ENCODE results near the gene MSANTD3. TPM values are rescaled to one million over a fixed set of nuclear protein-coding genes. Genes with fewer than 3 reads are reported as not detected.
A peak's percentile ranks its signal among the peaks of the same experiment; 100 is the strongest.

MSANTD3 gene
- total and polyA plus RNA-seq, 9 of the 15 experiments (the other 6 are each of a cell fraction or from before 2014, with no cell fraction given), result 9.4 to 28.7 (median 22.3) TPM

DNA sequence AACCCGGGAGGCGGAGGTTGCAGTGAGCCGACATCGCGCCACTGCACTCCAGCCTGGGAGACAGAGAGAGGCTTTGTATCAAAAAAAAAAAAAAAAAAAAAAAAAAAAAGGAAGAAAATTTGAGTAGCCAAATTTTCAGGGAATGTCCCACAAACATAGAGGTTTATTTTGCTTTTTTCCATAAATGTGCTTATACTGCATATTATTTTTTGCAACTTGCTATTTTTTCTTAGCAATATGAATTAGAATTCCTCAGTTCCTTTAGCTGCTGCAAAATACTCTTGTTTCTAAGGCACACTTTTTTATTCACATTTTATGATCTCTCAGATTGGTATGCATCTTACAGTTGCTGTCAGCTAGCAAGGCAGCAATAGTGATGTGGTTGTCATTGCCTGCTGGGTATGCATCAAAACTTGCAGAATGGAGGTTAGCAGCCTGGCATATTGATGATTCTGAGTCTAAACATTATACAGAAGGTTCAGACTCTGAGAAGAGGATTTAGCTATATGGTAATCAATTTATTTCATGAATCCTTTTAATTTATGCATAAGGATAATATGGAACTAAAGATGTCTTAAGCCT is 13.0 kb upstream of the MSANTD3 start (continued):
- TF ChIP-seq, protein P1, sequence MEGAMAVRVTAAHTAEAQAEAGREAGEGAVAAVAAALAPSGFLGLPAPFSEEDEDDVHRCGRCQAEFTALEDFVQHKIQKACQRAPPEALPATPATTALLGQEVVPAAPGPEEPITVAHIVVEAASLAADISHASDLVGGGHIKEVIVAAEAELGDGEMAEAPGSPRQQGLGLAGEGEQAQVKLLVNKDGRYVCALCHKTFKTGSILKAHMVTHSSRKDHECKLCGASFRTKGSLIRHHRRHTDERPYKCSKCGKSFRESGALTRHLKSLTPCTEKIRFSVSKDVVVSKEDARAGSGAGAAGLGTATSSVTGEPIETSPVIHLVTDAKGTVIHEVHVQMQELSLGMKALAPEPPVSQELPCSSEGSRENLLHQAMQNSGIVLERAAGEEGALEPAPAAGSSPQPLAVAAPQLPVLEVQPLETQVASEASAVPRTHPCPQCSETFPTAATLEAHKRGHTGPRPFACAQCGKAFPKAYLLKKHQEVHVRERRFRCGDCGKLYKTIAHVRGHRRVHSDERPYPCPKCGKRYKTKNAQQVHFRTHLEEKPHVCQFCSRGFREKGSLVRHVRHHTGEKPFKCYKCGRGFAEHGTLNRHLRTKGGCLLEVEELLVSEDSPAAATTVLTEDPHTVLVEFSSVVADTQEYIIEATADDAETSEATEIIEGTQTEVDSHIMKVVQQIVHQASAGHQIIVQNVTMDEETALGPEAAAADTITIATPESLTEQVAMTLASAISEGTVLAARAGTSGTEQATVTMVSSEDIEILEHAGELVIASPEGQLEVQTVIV (CRISPR knock-in tag; IDR thresholded peaks at IDR 0.05; ENCODE audit: borderline replicate concordance), result no peak
- TF ChIP-seq NFATC3 (IDR thresholded peaks at IDR 0.05) (no peak), ZNF316 (IDR thresholded peaks at IDR 0.05) (peak; percentile 85), ZNF324 (CRISPR knock-in tag; IDR thresholded peaks at IDR 0.05) (no peak), MAFG (tag; conservative IDR thresholded peaks at IDR 0.05) (peak; percentile 54), GATAD2B (IDR thresholded peaks at IDR 0.05; ENCODE audit: borderline replicate concordance) (no peak), ZNF583 (CRISPR knock-in tag; IDR thresholded peaks at IDR 0.05) (no peak), SNRNP70 (optimal IDR thresholded peaks at IDR 0.05; ENCODE audit: low read depth, low read length) (no peak), CREB1 (IDR thresholded peaks at IDR 0.05) (no peak), CREB1 (CRISPR knock-in tag; IDR thresholded peaks at IDR 0.05) (no peak), ZNF561 (CRISPR knock-in tag; conservative IDR thresholded peaks at IDR 0.05) (no peak), RB1 (IDR thresholded peaks at IDR 0.05; ENCODE audit: low read depth) (no peak), ZNF696 (CRISPR knock-in tag; conservative IDR thresholded peaks at IDR 0.05) (no peak), ZZZ3 (IDR thresholded peaks at IDR 0.05) (no peak)
- TF ChIP-seq, protein P2, sequence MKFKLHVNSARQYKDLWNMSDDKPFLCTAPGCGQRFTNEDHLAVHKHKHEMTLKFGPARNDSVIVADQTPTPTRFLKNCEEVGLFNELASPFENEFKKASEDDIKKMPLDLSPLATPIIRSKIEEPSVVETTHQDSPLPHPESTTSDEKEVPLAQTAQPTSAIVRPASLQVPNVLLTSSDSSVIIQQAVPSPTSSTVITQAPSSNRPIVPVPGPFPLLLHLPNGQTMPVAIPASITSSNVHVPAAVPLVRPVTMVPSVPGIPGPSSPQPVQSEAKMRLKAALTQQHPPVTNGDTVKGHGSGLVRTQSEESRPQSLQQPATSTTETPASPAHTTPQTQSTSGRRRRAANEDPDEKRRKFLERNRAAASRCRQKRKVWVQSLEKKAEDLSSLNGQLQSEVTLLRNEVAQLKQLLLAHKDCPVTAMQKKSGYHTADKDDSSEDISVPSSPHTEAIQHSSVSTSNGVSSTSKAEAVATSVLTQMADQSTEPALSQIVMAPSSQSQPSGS (CRISPR knock-in tag; IDR thresholded peaks at IDR 0.05), result no peak
- TF ChIP-seq, protein P3, sequence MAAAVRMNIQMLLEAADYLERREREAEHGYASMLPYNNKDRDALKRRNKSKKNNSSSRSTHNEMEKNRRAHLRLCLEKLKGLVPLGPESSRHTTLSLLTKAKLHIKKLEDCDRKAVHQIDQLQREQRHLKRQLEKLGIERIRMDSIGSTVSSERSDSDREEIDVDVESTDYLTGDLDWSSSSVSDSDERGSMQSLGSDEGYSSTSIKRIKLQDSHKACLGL (CRISPR knock-in tag; IDR thresholded peaks at IDR 0.05; ENCODE audit: borderline replicate concordance, poor library complexity, severe bottlenecking), result no peak
- TF ChIP-seq, protein P4, sequence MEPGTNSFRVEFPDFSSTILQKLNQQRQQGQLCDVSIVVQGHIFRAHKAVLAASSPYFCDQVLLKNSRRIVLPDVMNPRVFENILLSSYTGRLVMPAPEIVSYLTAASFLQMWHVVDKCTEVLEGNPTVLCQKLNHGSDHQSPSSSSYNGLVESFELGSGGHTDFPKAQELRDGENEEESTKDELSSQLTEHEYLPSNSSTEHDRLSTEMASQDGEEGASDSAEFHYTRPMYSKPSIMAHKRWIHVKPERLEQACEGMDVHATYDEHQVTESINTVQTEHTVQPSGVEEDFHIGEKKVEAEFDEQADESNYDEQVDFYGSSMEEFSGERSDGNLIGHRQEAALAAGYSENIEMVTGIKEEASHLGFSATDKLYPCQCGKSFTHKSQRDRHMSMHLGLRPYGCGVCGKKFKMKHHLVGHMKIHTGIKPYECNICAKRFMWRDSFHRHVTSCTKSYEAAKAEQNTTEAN (CRISPR knock-in tag; IDR thresholded peaks at IDR 0.05), result no peak

Measured in K562 (cell line).